Progenitor cell of endocrine pancreas (in vitro differentiated cells): ENCODE measurements around the gene GNE. TPM values are rescaled to one million over a fixed set of nuclear protein-coding genes. Genes with fewer than 3 reads are reported as not detected.
"Not testable (repeated sequence)": the region's sequence is repeated elsewhere in the genome, so short reads cannot be mapped to it uniquely, and the experiment has no call there.

ENCODE experiments used
- DNase-seq: peaks from one replicate; pipeline ENCODE4 v3.0.0; 2021; ENCODE audit warnings: low spot score; ENCODE audit not compliant: unreplicated experiment
- H3K27ac Mint-ChIP-seq: 2 replicates; pipeline ENCODE4 v1.8.0; 2021; ENCODE audit warnings: mild to moderate bottlenecking, moderate library complexity, mixed read lengths
- H3K27me3 Mint-ChIP-seq: 2 replicates; pipeline ENCODE4 v1.8.0; 2021; ENCODE audit warnings: mixed read lengths
- H3K36me3 Mint-ChIP-seq: 2 replicates; pipeline ENCODE4 v1.8.0; 2022; ENCODE audit warnings: mixed read lengths; ENCODE audit not compliant: insufficient read depth
- H3K4me1 Mint-ChIP-seq: 2 replicates; pipeline ENCODE4 v1.8.0; 2021; ENCODE audit warnings: low read depth, mixed read lengths
- H3K4me3 Mint-ChIP-seq: 2 replicates; pipeline ENCODE4 v1.8.0; 2021; ENCODE audit warnings: low read depth, mild to moderate bottlenecking, moderate library complexity, mixed read lengths
- H3K9me3 Mint-ChIP-seq: 2 replicates; pipeline ENCODE4 v1.8.0; 2021; ENCODE audit warnings: low read depth, mixed read lengths
- CTCF ChIP-seq: fragments of 200-600 bp; sonication (generic); IDR thresholded peaks from one replicate; pipeline ENCODE4 v1.5.0; 2021; ENCODE audit warnings: antibody characterized with exemption, mild to moderate bottlenecking; ENCODE audit not compliant: unreplicated experiment
- total RNA-seq: library from RNA; stranded (reverse); gene quantifications from 2 replicates; pipeline ENCODE4 v1.2.1, GENCODE V29; 2021

The GNE gene
- total RNA-seq, 1 donor from 2014 or later, result 9.9 TPM

GRCh38 chr9:36190388-36191289 lies 67.6 kb downstream of the GNE start, which contains the start of gene CLTA:
Gene CLTA (plus strand): TSS chr9:36190921. CDS start chr9:36191057, 136 bp downstream.
- peak; percentile 45 for TF ChIP-seq CTCF
- no peaks in the 10 kb centered on the region for H3K9me3 Mint-ChIP-seq
- peaks cover 8% of the 10 kb centered on the region for H3K36me3 Mint-ChIP-seq
- H3K27ac Mint-ChIP-seq, result peak within 1 kb of the TSS; percentile 97
- peaks cover 37% of the 10 kb centered on the region for H3K4me1 Mint-ChIP-seq
- H3K4me3 Mint-ChIP-seq, result peak within 1 kb of the TSS; percentile 86
- DNase-seq, result peak; percentile 96
- H3K27me3 Mint-ChIP-seq, result peaks cover 11% of the 10 kb centered on the region

DNA sequence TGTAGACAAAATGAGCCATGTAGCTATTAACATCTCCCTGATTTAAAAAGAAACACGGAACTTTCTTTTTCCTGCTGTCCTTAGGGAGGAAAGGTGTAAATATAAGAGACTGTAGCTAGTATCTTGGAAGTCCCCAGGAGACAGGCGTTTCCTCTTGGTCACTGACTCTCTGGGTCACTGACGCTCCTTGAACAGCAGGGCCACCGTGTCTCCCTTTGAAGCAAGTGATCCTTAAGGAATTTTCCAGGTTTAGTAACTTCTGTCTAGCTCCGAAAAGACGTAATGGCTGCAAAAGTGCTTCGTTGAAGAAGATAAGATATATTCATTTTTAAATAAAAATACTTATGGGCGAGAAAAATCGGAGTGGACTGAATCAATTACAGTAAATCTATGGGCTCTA lies 68.3 kb downstream of the GNE start:
- Mint-ChIP-seq H3K36me3 (peaks cover 5% of the 10 kb centered on the region), H3K27ac (peak overlapping the region; percentile 97), H3K4me1 (peaks cover 37% of the 10 kb centered on the region), H3K27me3 (peaks cover 11% of the 10 kb centered on the region), H3K9me3 (no peaks in the 10 kb centered on the region), H3K4me3 (peak overlapping the region; percentile 86)
- TF ChIP-seq CTCF, result no peak
- DNase-seq, result no peak

DNA sequence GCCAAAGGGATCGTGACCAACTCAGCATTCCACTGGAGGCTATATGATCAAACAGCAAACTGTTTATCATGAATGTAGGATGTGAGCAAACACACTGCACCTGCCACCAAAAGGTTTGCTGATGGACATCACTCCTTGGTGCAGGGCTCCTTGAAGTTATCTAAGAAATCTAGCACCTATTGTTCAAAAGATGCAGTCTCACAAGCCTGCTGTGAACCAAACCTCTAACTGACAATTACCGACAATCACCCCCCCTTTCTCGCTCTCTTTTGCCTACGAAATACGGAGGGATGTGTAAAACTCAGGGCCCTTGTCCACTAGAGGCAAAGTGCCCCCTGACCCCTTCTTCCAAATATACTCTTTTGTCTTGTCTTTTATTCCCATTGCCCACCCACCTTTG lies 70.0 kb downstream of the GNE start:
- Mint-ChIP-seq H3K4me1 (peaks cover 23% of the 10 kb centered on the region), H3K9me3 (no peaks in the 10 kb centered on the region), H3K27ac (no peak overlapping the region), H3K27me3 (peaks cover 11% of the 10 kb centered on the region), H3K36me3 (no peaks in the 10 kb centered on the region), H3K4me3 (no peak overlapping the region)
- DNase-seq, result no peak
- no peak for TF ChIP-seq CTCF

GRCh38 chr9:36187414-36187813 lies 70.8 kb downstream of the GNE start:
- peaks cover 11% of the 10 kb centered on the region for H3K27me3 Mint-ChIP-seq
- H3K27ac Mint-ChIP-seq, result no peak overlapping the region
- TF ChIP-seq CTCF, result no peak
- no peak overlapping the region for H3K4me3 Mint-ChIP-seq
- H3K36me3 Mint-ChIP-seq, result no peaks in the 10 kb centered on the region
- no peak for DNase-seq
- H3K9me3 Mint-ChIP-seq, result no peaks in the 10 kb centered on the region
- peaks cover 17% of the 10 kb centered on the region for H3K4me1 Mint-ChIP-seq

DNA sequence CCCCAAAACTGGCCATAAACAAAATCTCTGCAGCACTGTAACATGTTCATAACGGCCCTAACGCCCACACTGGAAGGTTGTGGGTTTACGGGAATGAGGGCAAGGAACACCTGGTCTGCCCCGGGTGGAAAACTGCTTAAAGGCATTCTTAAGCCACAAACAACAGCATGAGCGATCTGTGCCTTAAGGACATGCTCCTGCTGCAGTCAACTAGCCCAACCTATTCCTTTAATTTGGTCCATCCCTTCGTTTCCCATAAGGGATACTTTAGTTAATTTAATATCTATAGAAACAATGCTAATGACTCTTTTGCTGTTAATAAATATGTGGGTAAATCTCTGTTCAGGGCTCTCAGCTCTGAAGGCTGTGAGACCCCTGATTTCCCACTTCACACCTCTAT lies 78.0 kb downstream of the GNE start:
- not testable (repeated sequence) for DNase-seq, H3K27ac Mint-ChIP-seq, H3K36me3 Mint-ChIP-seq, H3K27me3 Mint-ChIP-seq, H3K4me1 Mint-ChIP-seq, H3K4me3 Mint-ChIP-seq
- peaks cover 14% of the 10 kb centered on the region for H3K9me3 Mint-ChIP-seq

DNA sequence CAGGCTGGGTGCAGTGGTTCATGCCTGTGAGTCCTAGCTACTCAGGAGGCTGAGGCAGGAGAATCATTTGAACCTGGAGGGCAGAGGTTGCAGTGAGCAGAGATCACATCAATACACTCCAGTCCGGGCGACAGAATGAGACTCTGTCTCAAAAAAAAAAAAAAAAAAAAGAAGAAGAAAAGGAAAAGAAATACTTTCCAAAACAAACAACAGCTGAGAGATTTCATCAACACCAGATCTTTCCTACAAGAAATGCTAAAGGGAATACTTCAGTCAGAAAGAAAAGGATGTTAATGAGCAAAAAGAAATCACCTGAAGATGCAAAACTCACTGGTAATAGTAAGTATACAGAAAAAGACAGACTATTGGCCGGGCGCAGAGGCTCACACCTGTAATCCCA lies 80.7 kb downstream of the GNE start:
- Mint-ChIP-seq H3K9me3 (peaks cover 14% of the 10 kb centered on the region), H3K27me3 (no peaks in the 10 kb centered on the region), H3K4me1 (no peaks in the 10 kb centered on the region), H3K4me3 (no peak overlapping the region), H3K36me3 (no peaks in the 10 kb centered on the region), H3K27ac (no peak overlapping the region)
- TF ChIP-seq CTCF, result no peak
- no peak for DNase-seq

DNA sequence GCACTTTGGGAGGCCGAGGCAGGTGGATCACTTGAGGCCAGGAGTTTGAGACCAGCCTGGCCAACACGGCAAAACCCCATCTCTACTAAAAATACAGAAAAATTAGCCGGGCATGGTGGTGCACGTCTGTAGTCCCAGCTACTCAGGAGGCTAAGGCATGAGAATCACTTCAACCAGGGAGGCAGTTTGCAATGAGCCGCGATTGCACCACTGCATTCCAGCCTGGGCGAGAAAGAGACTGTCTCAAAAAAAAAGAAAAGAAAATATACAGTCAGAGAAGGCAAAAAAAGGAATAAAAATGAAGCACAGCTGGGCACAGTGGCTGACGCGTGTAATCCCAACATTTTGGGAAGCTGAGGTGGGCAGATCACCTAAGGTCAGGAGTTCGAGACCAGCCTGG lies 81.8 kb downstream of the GNE start:
- not testable (repeated sequence) for H3K27ac Mint-ChIP-seq, H3K4me3 Mint-ChIP-seq

DNA sequence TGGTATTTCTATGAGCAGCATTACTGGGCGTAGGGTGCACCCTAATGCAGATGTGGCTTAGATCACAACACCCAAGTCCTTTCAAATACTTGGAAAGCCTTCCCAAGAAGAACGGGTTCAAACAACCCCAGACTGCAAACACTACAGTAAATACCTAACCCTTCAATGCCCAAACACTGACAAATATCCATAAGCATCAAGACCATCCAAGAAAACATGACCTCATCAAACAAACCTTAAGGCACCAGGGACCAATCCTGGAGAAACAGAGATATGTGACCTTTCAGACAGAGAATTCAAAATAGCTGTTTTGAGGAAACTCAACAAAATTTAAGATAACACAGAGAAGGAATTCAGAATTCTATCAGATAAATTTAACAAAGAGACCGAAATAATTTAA lies 83.0 kb downstream of the GNE start:
- not testable (repeated sequence) for H3K27ac Mint-ChIP-seq, DNase-seq, H3K9me3 Mint-ChIP-seq, H3K36me3 Mint-ChIP-seq, H3K4me3 Mint-ChIP-seq, H3K4me1 Mint-ChIP-seq, H3K27me3 Mint-ChIP-seq

More for the DNA sequence above, 81.8 kb downstream of the GNE start:
- H3K36me3 Mint-ChIP-seq, H3K4me1 Mint-ChIP-seq, DNase-seq, H3K27me3 Mint-ChIP-seq: not testable (repeated sequence)
- peaks cover 14% of the 10 kb centered on the region for H3K9me3 Mint-ChIP-seq
